ENCODE data around the gene UCHL1. TPM values are rescaled to one million over a fixed set of nuclear protein-coding genes. Genes with fewer than 3 reads are reported as not detected.
"Not testable (repeated sequence)": the region's sequence is repeated elsewhere in the genome, so short reads cannot be mapped to it uniquely, and the experiment has no call there.

Gene UCHL1
- total and polyA plus RNA-seq, 4 donors = 37.5 to 110 (median 67.2) TPM

GRCh38 chr4:41303372-41304118, 46.8 kb downstream of the UCHL1 start:
- ATAC-seq (ENCODE audit: low FRiP score) = no peak

DNA sequence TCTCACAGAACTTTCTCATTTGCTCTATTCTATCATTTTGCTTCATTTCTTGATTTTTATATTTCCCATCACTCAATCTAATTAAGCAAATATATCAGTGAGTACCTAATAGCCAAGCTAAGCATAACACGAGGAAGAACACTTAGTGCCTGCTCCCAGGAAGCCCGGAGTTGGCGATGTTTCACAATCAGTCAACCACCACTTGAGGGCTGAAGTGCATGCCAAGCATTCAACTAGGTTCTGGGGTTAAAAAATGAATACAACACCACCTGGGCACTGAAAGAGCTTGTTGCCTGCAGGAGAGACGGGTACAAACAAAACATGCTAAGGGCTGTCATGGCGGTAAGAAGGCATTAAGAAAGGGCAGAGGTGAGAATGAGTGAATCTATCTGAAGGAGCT, 47.5 kb downstream of the UCHL1 start:
- DNase-seq (no peak), ATAC-seq (ENCODE audit: low FRiP score) (no peak)
- Histone ChIP-seq H3K36me3 (ENCODE audit: control insufficient read depth in 1 of 2, insufficient read depth in 2 of 2, low read length in 1 of 2) (no peaks in the 10 kb centered on the region), H3K4me1 (ENCODE audit: control insufficient read depth in 1 of 2, insufficient read depth in 2 of 2, low read length in 2 of 2) (no peaks in the 10 kb centered on the region), H3K27ac (ENCODE audit: low read depth in 1 of 2, low read length in 2 of 2) (no peak overlapping the region), H3K27me3 (ENCODE audit: control insufficient read depth in 1 of 2, insufficient read depth in 2 of 2, low read length in 1 of 2) (no peaks in the 10 kb centered on the region), H3K4me3 (ENCODE audit: low read length in 2 of 2) (no peak overlapping the region), H3K9me3 (ENCODE audit: control insufficient read depth, low read length) (no peaks in the 10 kb centered on the region)
- WGBS, 2 donors = 88 to 91% methylated on average over 5 of the region's 5 CpGs
- intact Hi-C loops (cut with DNase I) = no loop called here

More at GRCh38 chr4:41303372-41304118, 46.8 kb downstream of the UCHL1 start:
- Histone ChIP-seq H3K36me3 (ENCODE audit: control insufficient read depth in 1 of 2, insufficient read depth in 2 of 2, low read length in 1 of 2) (no peaks in the 10 kb centered on the region), H3K4me1 (ENCODE audit: control insufficient read depth in 1 of 2, insufficient read depth in 2 of 2, low read length in 2 of 2) (no peaks in the 10 kb centered on the region), H3K4me3 (ENCODE audit: low read length in 2 of 2) (no peak overlapping the region), H3K27ac (ENCODE audit: low read depth in 1 of 2, low read length in 2 of 2) (no peak overlapping the region), H3K27me3 (ENCODE audit: control insufficient read depth in 1 of 2, insufficient read depth in 2 of 2, low read length in 1 of 2) (no peaks in the 10 kb centered on the region), H3K9me3 (ENCODE audit: control insufficient read depth, low read length) (no peaks in the 10 kb centered on the region)
- intact Hi-C loops (cut with DNase I) = no loop called here
- DNase-seq = no peak
- 75% methylated on average over 3 of the region's 3 CpGs for WGBS, 2 donors

- Histone ChIP-seq H3K36me3 (ENCODE audit: control insufficient read depth in 1 of 2, insufficient read depth in 2 of 2, low read length in 1 of 2) (no peaks in the 10 kb centered on the region), H3K9me3 (ENCODE audit: control insufficient read depth, low read length) (no peaks in the 10 kb centered on the region), H3K4me3 (ENCODE audit: low read length in 2 of 2) (no peak overlapping the region), H3K27ac (ENCODE audit: low read depth in 1 of 2, low read length in 2 of 2) (no peak overlapping the region), H3K4me1 (ENCODE audit: control insufficient read depth in 1 of 2, insufficient read depth in 2 of 2, low read length in 2 of 2) (no peaks in the 10 kb centered on the region), H3K27me3 (ENCODE audit: control insufficient read depth in 1 of 2, insufficient read depth in 2 of 2, low read length in 1 of 2) (no peaks in the 10 kb centered on the region)
- DNase-seq (no peak), ATAC-seq (ENCODE audit: low FRiP score) (no peak)
- WGBS, 2 donors = 94 to 97% methylated on average over 3 of the region's 3 CpGs
- intact Hi-C loops (cut with DNase I) = no loop called here
Measured at GRCh38 chr4:41305476-41305875, 48.7 kb downstream of the UCHL1 start.

DNA sequence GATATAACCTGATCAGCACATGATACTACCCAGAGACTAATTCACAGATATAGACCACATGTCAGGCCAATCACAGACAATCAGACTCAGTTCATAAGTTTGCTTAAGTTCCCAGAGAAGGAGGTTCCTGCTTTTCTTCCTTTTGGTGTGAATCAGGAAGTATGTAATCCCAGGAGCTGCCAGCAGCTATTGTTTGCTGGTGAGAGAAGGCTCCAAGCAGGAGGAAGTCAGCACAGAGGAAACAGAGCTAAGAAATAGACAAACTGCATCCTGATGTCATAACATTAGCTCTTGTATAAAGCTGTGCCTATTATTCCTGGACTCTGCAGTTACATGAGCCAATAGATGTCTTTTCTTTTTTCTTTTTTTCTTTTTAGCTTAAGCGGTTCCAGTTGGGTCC, 50.9 kb downstream of the UCHL1 start:
- intact Hi-C loops (cut with DNase I) = no loop called here
- Histone ChIP-seq H3K27me3 (ENCODE audit: control insufficient read depth in 1 of 2, insufficient read depth in 2 of 2, low read length in 1 of 2) (no peaks in the 10 kb centered on the region), H3K27ac (ENCODE audit: low read depth in 1 of 2, low read length in 2 of 2) (no peak overlapping the region), H3K4me3 (ENCODE audit: low read length in 2 of 2) (no peak overlapping the region), H3K36me3 (ENCODE audit: control insufficient read depth in 1 of 2, insufficient read depth in 2 of 2, low read length in 1 of 2) (no peaks in the 10 kb centered on the region), H3K4me1 (ENCODE audit: control insufficient read depth in 1 of 2, insufficient read depth in 2 of 2, low read length in 2 of 2) (no peaks in the 10 kb centered on the region), H3K9me3 (ENCODE audit: control insufficient read depth, low read length) (no peaks in the 10 kb centered on the region)
- no peak for DNase-seq
- WGBS, 2 donors = 78 to 93% methylated on average over 1 of the region's 1 CpG
- ATAC-seq (ENCODE audit: low FRiP score) = no peak

- Histone ChIP-seq H3K27ac (ENCODE audit: low read depth in 1 of 2, low read length in 2 of 2) (no peak overlapping the region), H3K4me3 (ENCODE audit: low read length in 2 of 2) (no peak overlapping the region)
- WGBS, 2 donors = 69 to 74% methylated on average over 2 of the region's 2 CpGs
Measured at GRCh38 chr4:41308398-41308797, 51.7 kb downstream of the UCHL1 start.

GRCh38 chr4:41315426-41315825, 58.7 kb downstream of the UCHL1 start:
- H3K27me3 ChIP-seq (ENCODE audit: control insufficient read depth in 1 of 2, insufficient read depth in 2 of 2, low read length in 1 of 2); H3K36me3 ChIP-seq (ENCODE audit: control insufficient read depth in 1 of 2, insufficient read depth in 2 of 2, low read length in 1 of 2); H3K27ac ChIP-seq (ENCODE audit: low read depth in 1 of 2, low read length in 2 of 2); H3K9me3 ChIP-seq (ENCODE audit: control insufficient read depth, low read length); intact Hi-C loops (cut with DNase I); H3K4me1 ChIP-seq (ENCODE audit: control insufficient read depth in 1 of 2, insufficient read depth in 2 of 2, low read length in 2 of 2); ATAC-seq (ENCODE audit: low FRiP score); H3K4me3 ChIP-seq (ENCODE audit: low read length in 2 of 2); DNase-seq: not testable (repeated sequence)
- 98% methylated on average over 14 of the region's 14 CpGs for WGBS, 2 donors

More at GRCh38 chr4:41308398-41308797, 51.7 kb downstream of the UCHL1 start:
- intact Hi-C loops (cut with DNase I) = no loop called here
- Histone ChIP-seq H3K9me3 (ENCODE audit: control insufficient read depth, low read length) (no peaks in the 10 kb centered on the region), H3K36me3 (ENCODE audit: control insufficient read depth in 1 of 2, insufficient read depth in 2 of 2, low read length in 1 of 2) (no peaks in the 10 kb centered on the region), H3K4me1 (ENCODE audit: control insufficient read depth in 1 of 2, insufficient read depth in 2 of 2, low read length in 2 of 2) (no peaks in the 10 kb centered on the region), H3K27me3 (ENCODE audit: control insufficient read depth in 1 of 2, insufficient read depth in 2 of 2, low read length in 1 of 2) (no peaks in the 10 kb centered on the region)
- ATAC-seq (ENCODE audit: low FRiP score) (no peak), DNase-seq (no peak)

DNA sequence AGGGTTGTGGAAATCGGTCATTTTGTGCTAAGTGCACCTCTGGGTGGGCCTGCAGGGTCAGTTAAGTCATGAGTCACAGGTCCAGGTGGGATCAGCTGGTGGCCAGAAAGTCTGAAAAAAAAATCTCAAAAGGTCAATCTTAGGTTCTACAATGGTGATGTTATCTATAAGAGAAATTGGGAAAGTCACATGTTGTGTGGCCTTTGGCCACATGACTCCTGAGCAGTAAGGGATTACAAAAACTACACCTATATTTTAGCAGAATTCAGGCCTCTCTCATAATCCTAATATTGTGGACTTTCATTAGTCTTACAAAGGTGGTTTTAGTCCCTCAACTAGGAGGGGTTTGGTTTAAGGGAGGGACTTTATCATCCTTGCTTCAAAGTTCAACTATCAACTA, 59.1 kb downstream of the UCHL1 start:
- ATAC-seq (ENCODE audit: low FRiP score) (no peak), DNase-seq (no peak)
- 92 to 96% methylated on average over 1 of the region's 1 CpG for WGBS, 2 donors
- Histone ChIP-seq H3K4me3 (ENCODE audit: low read length in 2 of 2) (no peak overlapping the region), H3K27ac (ENCODE audit: low read depth in 1 of 2, low read length in 2 of 2) (no peak overlapping the region), H3K9me3 (ENCODE audit: control insufficient read depth, low read length) (no peaks in the 10 kb centered on the region), H3K4me1 (ENCODE audit: control insufficient read depth in 1 of 2, insufficient read depth in 2 of 2, low read length in 2 of 2) (no peaks in the 10 kb centered on the region), H3K36me3 (ENCODE audit: control insufficient read depth in 1 of 2, insufficient read depth in 2 of 2, low read length in 1 of 2) (no peaks in the 10 kb centered on the region), H3K27me3 (ENCODE audit: control insufficient read depth in 1 of 2, insufficient read depth in 2 of 2, low read length in 1 of 2) (no peaks in the 10 kb centered on the region)
- intact Hi-C loops (cut with DNase I) = no loop called here

Other genes starting within 250 kb of the UCHL1 start
- gene APBB2, start 42.4 kb upstream of the UCHL1 start, total RNA-seq = 100 to 1,000 TPM in 1 of 2 donors, 10 to 100 TPM in 1; 99.8 to 101 TPM
- 10 to 100 TPM; 22.7 to 28.9 TPM for gene APBB2, start 42.4 kb upstream of the UCHL1 start, polyA plus RNA-seq

Data from aorta (tissue), 5 donors.